Thoracic aorta (tissue), 2 donors: ENCODE results near the gene EXOC4. TPM values are rescaled to one million over a fixed set of nuclear protein-coding genes. Genes with fewer than 3 reads are reported as not detected.

Experiments used
- ATAC-seq: fragments of 150-250 bp; one replicate; pipeline ENCODE4 v1.8.0; 2017; ENCODE audit warnings: low read depth; ENCODE audit not compliant: insufficient number of reproducible peaks, low FRiP score
- DNase-seq: peaks from one replicate; pipeline ENCODE4 v3.0.0-alpha.2; 2020; ENCODE audit warnings: low spot score
- H3K27ac ChIP-seq, 2 donors: fragments of 200-600 bp; sonication (generic); 1 replicate in 1 of 2; 2 replicates in 1 of 2; pipeline ENCODE4 v1.5.1; 2016; ENCODE audit warnings: mild to moderate bottlenecking in 2 of 2, moderate library complexity in 2 of 2
- H3K27me3 ChIP-seq: fragments of 200-600 bp; sonication (generic); replicated peaks from 2 replicates; pipeline ENCODE4 v1.6.0; 2016; ENCODE audit warnings: mild to moderate bottlenecking; ENCODE audit not compliant: insufficient read depth
- H3K36me3 ChIP-seq: fragments of 200-600 bp; sonication (generic); one replicate; pipeline ENCODE4 v1.5.1; 2016
- H3K4me1 ChIP-seq, 2 donors: fragments of 200-600 bp; sonication (generic); 1 replicate in 1 of 2; 2 replicates in 1 of 2; pipeline versions ENCODE4 v1.5.1 to v1.6.0; 2016; ENCODE audit warnings: low read depth in 2 of 2, mild to moderate bottlenecking in 1 of 2; ENCODE audit not compliant: control insufficient read depth in 1 of 2
- H3K4me3 ChIP-seq: fragments of 200-600 bp; sonication (generic); 2 replicates; pipeline ENCODE4 v1.5.1; 2016; ENCODE audit warnings: mild to moderate bottlenecking
- H3K9me3 ChIP-seq: fragments of 200-600 bp; sonication (generic); 2 replicates; pipeline ENCODE4 v1.5.1; 2016
- CTCF ChIP-seq: fragments of 200-600 bp; sonication (generic); IDR thresholded peaks from one replicate; pipeline ENCODE4 v1.5.1; 2019; ENCODE audit warnings: antibody characterized with exemption
- total RNA-seq, 2 donors: library from RNA; depleted of rRNA; stranded (reverse); fragments of >200 nt; gene quantifications; one replicate each; pipeline versions ENCODE4 v1.1.0 to v1.2.3, GENCODE V29; 2016

EXOC4 gene
- total RNA-seq, 2 donors from 2014 or later = 65.3 to 72.8 TPM

GRCh38 chr7:133529861-133530260 lies 277.0 kb downstream of the EXOC4 start:
- Histone ChIP-seq H3K9me3 (no peaks in the 10 kb centered on the region), H3K36me3 (no peaks in the 10 kb centered on the region), H3K27me3 (no peaks in the 10 kb centered on the region), H3K27ac (no peak overlapping the region), H3K4me3 (no peak overlapping the region), H3K4me1 (peaks cover 0 to 5% of the 10 kb centered on the region in 2 donors)
- ATAC-seq (no peak), DNase-seq (no peak)
- TF ChIP-seq CTCF = no peak

DNA sequence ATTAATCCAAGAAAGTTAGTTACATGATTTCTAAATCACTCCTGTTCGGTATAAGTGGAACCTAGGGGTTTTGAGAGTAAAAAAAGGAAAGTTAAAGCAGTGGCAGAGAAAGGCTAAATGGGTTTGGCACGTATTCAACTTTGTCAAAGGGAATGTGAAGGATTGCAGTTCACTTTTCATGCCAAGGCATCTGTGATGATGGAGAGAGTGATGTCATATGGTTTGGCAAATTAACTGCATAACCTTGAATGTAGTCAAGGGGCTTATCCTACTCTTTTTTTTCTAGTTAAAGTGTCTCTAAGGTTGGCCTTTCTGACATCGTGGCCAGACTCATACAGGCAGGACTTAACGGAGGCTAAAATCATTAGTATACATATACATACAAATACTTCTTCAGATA lies 277.8 kb downstream of the EXOC4 start:
- ATAC-seq (no peak), DNase-seq (no peak)
- H3K27ac ChIP-seq = no peak overlapping the region
- H3K4me1 ChIP-seq = peaks cover 0 to 5% of the 10 kb centered on the region in 2 donors
- TF ChIP-seq CTCF = no peak
- H3K9me3 ChIP-seq = no peaks in the 10 kb centered on the region
- no peaks in the 10 kb centered on the region for H3K27me3 ChIP-seq
- no peaks in the 10 kb centered on the region for H3K36me3 ChIP-seq
- no peak overlapping the region for H3K4me3 ChIP-seq

DNA sequence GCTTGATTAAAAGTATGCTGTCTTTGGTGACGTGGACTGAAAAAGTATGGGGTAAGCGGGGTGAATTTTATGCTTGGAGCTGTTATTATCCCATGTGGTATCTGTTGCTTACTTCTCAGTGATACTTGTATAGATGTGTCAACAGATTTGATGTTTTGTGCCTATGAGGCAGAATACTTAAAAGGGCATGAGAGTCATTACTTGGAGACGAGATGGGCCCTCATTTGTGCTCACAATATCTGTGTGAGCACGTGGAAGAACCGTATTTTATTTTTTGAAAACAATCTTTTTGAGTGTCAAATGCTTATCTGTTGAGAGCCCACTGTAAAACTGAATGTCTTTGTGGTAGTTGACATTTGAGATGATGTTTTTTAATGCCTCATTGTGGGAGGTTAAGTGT lies 281.9 kb downstream of the EXOC4 start:
- no peaks in the 10 kb centered on the region for H3K36me3 ChIP-seq
- no peak for ATAC-seq
- H3K9me3 ChIP-seq = no peaks in the 10 kb centered on the region
- no peak for DNase-seq
- H3K4me3 ChIP-seq = no peak overlapping the region
- H3K27me3 ChIP-seq = no peaks in the 10 kb centered on the region
- TF ChIP-seq CTCF = no peak
- H3K4me1 ChIP-seq = peaks cover 0 to 5% of the 10 kb centered on the region in 2 donors
- H3K27ac ChIP-seq = no peak overlapping the region

DNA sequence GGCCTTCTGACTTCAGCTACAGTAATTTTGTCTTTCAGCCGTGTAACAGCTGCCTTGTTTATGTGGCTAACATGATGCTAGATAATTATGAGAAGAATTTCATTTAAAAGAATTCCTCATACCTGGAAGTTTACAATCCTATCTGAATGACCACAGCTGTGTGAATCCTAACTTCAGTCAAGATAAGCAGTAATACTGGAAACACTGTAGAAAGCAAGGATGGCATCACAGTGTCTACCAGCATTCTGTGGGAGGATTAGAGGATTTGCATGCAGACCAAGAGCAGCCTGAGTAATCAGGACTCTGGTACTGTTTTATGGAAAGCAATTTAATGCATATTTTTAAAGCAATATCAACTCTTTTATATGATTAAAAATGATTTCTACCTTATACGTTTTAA lies 282.4 kb downstream of the EXOC4 start:
- ATAC-seq = no peak

GRCh38 chr7:133536450-133536849 lies 283.6 kb downstream of the EXOC4 start:
- Histone ChIP-seq H3K27ac (no peak overlapping the region), H3K36me3 (no peaks in the 10 kb centered on the region), H3K27me3 (no peaks in the 10 kb centered on the region), H3K4me3 (no peak overlapping the region), H3K4me1 (no peaks in the 10 kb centered on the region), H3K9me3 (no peaks in the 10 kb centered on the region)
- no peak for ATAC-seq
- no peak for DNase-seq
- no peak for TF ChIP-seq CTCF

More for the DNA sequence above, 282.4 kb downstream of the EXOC4 start:
- Histone ChIP-seq H3K27ac (no peak overlapping the region), H3K4me1 (peaks cover 0 to 5% of the 10 kb centered on the region in 2 donors), H3K4me3 (no peak overlapping the region), H3K27me3 (no peaks in the 10 kb centered on the region), H3K9me3 (no peaks in the 10 kb centered on the region), H3K36me3 (no peaks in the 10 kb centered on the region)
- DNase-seq = no peak
- no peak for TF ChIP-seq CTCF
